BJ (cell line): ENCODE measurements around the gene CCDC15. TPM values are rescaled to one million over a fixed set of nuclear protein-coding genes. Genes with fewer than 3 reads are reported as not detected.

ENCODE experiments used
- CTCF ChIA-PET: fragments of 350-600 bp; formaldehyde crosslinking; extraction: SDS; loops from one replicate; lab custom pipeline; 2021; ENCODE audit warnings: antibody characterized with exemption, inconsistent platforms; lab: Yijun Ruan, JAX
- POLR2A ChIA-PET: fragments of 300-600 bp; sonication (Branson Sonifier 250); formaldehyde crosslinking; extraction: SDS; loops from one replicate; lab custom pipeline; 2021; ENCODE audit warnings: antibody characterized with exemption; lab: Charles Lee
- DNase-seq: peaks from one replicate; pipeline ENCODE4 v3.0.0-alpha.2; 2011; ENCODE audit warnings: low read depth
- H3K27me3 ChIP-seq: 2 replicates; pipeline ENCODE4 v1.6.0; 2011; ENCODE audit warnings: low read length; ENCODE audit not compliant: control insufficient read depth, insufficient read depth
- H3K36me3 ChIP-seq: 2 replicates; pipeline ENCODE4 v1.5.1; 2011; ENCODE audit warnings: low read length; ENCODE audit not compliant: control insufficient read depth, insufficient read depth
- H3K4me3 ChIP-seq: 2 replicates; pipeline ENCODE4 v1.5.1; 2011; ENCODE audit warnings: low read depth, mild to moderate bottlenecking, control low read depth, low read length
- CTCF ChIP-seq: IDR thresholded peaks from 2 replicates; pipeline ENCODE4 v1.5.1; 2011; ENCODE audit warnings: low read depth, mild to moderate bottlenecking, control low read depth, inconsistent platforms, low read length, moderate library complexity; ENCODE audit not compliant: insufficient read depth
- polyA plus RNA-seq: library from polyadenylated mRNA; depleted of rRNA; stranded (reverse); fragments of >200 nt; gene quantifications from 2 replicates; pipeline ENCODE4 v1.2.3, GENCODE V29; 2011

Gene CCDC15
- polyA plus RNA-seq, 1 experiment: 0.66 TPM

DNA sequence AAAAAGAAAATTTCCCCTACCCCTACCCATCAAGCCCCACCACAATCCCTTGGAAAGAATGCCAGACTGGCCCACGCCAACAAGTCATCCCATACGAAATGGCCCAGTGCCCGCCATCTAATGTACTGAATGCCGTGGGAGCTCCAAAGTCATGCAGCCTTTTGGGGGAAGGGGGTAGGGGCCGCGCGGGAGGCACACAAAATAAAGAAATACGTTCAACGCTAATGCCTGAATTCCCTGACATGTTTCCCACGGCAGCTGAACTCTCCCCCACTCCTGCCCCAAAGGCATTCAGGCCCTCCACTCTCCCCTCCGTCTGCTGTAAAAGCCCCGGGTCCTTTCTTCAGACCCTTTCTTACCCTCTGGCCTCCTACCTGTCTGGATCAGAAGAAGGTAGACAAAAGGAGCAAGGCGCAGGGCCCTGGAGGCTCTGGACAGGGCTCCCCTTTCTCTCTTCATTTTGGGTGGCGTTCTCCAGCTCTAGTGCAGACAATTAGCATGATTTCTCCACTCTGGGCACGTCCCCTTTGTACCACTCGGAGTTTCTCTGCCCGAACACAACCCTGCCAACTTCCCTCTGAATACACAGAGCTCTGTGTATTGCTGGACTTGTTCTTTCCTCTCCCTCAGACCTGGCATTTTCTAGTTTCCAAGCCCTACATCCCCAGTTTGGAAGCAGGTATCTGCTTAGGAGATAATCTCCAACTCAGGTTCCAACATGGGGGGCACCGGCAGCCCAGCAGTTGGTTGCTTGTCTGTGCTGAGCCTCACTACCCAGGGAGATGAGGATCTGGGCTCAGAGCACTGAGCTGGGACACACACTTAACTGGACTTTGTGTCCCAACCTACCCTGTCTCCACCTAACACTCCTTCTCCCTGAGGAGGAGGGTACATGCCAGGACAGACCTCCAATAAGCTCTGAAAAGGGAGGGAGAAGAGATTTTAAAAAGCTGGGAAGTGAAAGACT is 18.2 kb upstream of the CCDC15 start, which contains the start of gene HEPACAM:
HEPACAM (minus strand) TSS at position 500 of the 967 bp plus-strand sequence; CDS start at position 459, 41 bp downstream.
- Histone ChIP-seq H3K4me3 (no peak within 1 kb of the TSS), H3K27me3 (no peaks in the 10 kb centered on the region), H3K36me3 (no peaks in the 10 kb centered on the region)
- no peak for DNase-seq
- CTCF ChIA-PET: interaction anchor here (0.7 to 2.0 kb wide), 13 partner anchors 9 to 410 kb away, joined by 3 to 6 read pairs (median 4); partner anchors contain the start of gene CCDC15
- no peak for TF ChIP-seq CTCF
- POLR2A ChIA-PET: interaction anchor here (0.6 kb wide), 2 partner anchors 60 to 1879 kb away, joined by 3 read pairs; no protein-coding TSS in a partner anchor

GRCh38 chr11:124937336-124937935 is 16.6 kb upstream of the CCDC15 start:
- no peak for TF ChIP-seq CTCF
- ChIA-PET CTCF (interaction anchor here (1.1 to 2.0 kb wide), 2 partner anchors 61 to 71 kb away, joined by 3 to 5 read pairs; no protein-coding TSS in a partner anchor), POLR2A (no interaction called here)

DNA sequence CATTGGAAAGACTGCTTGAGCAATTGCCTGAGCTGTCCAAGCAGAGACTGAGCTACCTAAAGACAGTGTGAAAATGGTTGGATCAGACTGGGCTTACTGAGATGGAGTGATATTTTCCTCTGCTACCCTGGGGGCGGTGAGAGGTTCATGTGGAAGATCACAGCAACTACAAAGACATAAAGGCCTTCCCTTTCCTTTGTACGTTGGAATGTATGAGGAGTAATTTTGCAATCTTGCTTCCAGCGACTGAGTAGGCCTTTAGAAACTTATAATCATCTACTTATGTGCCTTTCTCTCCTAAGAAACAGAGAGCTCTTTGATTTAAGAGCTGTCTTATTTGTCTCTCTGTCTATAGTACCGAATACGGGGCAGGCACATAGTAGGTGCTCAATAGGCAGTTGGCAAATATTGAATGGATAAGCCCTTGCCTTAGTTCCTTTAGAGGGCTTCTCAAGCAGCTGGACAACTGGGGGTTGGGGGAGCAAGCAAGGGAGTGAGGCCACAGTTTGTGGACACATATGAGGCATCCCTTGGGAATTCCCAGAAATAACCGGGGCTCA is 15.7 kb upstream of the CCDC15 start:
- no peak for DNase-seq
- CTCF ChIA-PET: interaction anchor here (0.7 to 2.0 kb wide), 3 partner anchors 62 to 131 kb away, joined by 3 to 5 read pairs (median 3); no protein-coding TSS in a partner anchor
- H3K4me3 ChIP-seq: no peak overlapping the region
- POLR2A ChIA-PET: no interaction called here
- no peak for TF ChIP-seq CTCF
- H3K36me3 ChIP-seq: no peaks in the 10 kb centered on the region
- no peaks in the 10 kb centered on the region for H3K27me3 ChIP-seq

More at GRCh38 chr11:124937336-124937935, 16.6 kb upstream of the CCDC15 start:
- Histone ChIP-seq H3K27me3 (no peaks in the 10 kb centered on the region), H3K4me3 (no peak overlapping the region), H3K36me3 (no peaks in the 10 kb centered on the region)
- DNase-seq: no peak

GRCh38 chr11:124938970-124939369 is 15.0 kb upstream of the CCDC15 start:
- no peak for TF ChIP-seq CTCF
- ChIA-PET POLR2A (no interaction called here), CTCF (interaction anchor here (2.0 kb wide), 1 partner anchor 63 kb away, joined by 5 read pairs; no protein-coding TSS in a partner anchor)
- H3K27me3 ChIP-seq: no peaks in the 10 kb centered on the region
- no peaks in the 10 kb centered on the region for H3K36me3 ChIP-seq
- no peak overlapping the region for H3K4me3 ChIP-seq
- no peak for DNase-seq

GRCh38 chr11:124941703-124942102 is 12.3 kb upstream of the CCDC15 start:
- Histone ChIP-seq H3K27me3 (no peaks in the 10 kb centered on the region), H3K4me3 (no peak overlapping the region), H3K36me3 (no peaks in the 10 kb centered on the region)
- TF ChIP-seq CTCF: no peak
- no peak for DNase-seq
- ChIA-PET CTCF (interaction anchor here (1.1 to 1.9 kb wide), 6 partner anchors 11 to 404 kb away, joined by 3 to 9 read pairs (median 3); partner anchors contain the start of gene CCDC15), POLR2A (no interaction called here)
